Measurements from ENCODE around the gene MRPL30.

- TF ChIP-seq, protein P1, sequence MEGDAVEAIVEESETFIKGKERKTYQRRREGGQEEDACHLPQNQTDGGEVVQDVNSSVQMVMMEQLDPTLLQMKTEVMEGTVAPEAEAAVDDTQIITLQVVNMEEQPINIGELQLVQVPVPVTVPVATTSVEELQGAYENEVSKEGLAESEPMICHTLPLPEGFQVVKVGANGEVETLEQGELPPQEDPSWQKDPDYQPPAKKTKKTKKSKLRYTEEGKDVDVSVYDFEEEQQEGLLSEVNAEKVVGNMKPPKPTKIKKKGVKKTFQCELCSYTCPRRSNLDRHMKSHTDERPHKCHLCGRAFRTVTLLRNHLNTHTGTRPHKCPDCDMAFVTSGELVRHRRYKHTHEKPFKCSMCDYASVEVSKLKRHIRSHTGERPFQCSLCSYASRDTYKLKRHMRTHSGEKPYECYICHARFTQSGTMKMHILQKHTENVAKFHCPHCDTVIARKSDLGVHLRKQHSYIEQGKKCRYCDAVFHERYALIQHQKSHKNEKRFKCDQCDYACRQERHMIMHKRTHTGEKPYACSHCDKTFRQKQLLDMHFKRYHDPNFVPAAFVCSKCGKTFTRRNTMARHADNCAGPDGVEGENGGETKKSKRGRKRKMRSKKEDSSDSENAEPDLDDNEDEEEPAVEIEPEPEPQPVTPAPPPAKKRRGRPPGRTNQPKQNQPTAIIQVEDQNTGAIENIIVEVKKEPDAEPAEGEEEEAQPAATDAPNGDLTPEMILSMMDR (IDR thresholded peaks at IDR 0.05) = no peak
- TF ChIP-seq REST (IDR thresholded peaks at IDR 0.05; ENCODE audit: insufficient read depth in 1 of 2, low read depth in 2 of 2, low read length in 1 of 2) (no peak), POLR2AphosphoS5 (IDR thresholded peaks at IDR 0.05; ENCODE audit: low read depth, low read length) (no peak)
These were observed 57.6 kb downstream of the MRPL30 start for GRCh38 chr2:99238599-99238998.
